Mesodermal cell (in vitro differentiated cells): ENCODE data around the gene SMOC2.

Experiments
- H3K27ac ChIP-seq: 2 replicates; pipeline ENCODE4 v1.7.0; 2013; ENCODE audit warnings: mild to moderate bottlenecking, low read depth, low read length, moderate library complexity; ENCODE audit not compliant: severe bottlenecking
- H3K36me3 ChIP-seq: 2 replicates; pipeline ENCODE4 v1.7.1; 2013; ENCODE audit warnings: mild to moderate bottlenecking, low read length, moderate library complexity; ENCODE audit not compliant: control insufficient read depth, insufficient read depth
- H3K4me1 ChIP-seq: one replicate; pipeline ENCODE4 v1.7.1; 2013; ENCODE audit warnings: mild to moderate bottlenecking, low read length; ENCODE audit not compliant: insufficient read depth, control insufficient read depth, poor library complexity, severe bottlenecking
- H3K4me3 ChIP-seq: 2 replicates; pipeline ENCODE4 v1.7.0; 2013; ENCODE audit warnings: low read length, control low read depth, mild to moderate bottlenecking; ENCODE audit not compliant: insufficient read depth, poor library complexity, severe bottlenecking; ENCODE audit errors: extremely low read depth
- H3K9me3 ChIP-seq: 2 replicates; pipeline ENCODE4 v1.7.1; 2013; ENCODE audit warnings: mild to moderate bottlenecking, low read length, moderate library complexity; ENCODE audit not compliant: control insufficient read depth
- WGBS, 2 experiments: methylation state at CpG; one replicate each; pipeline ENCODE4 v1.1.5; 2013; ENCODE audit warnings: missing lambda C conversion rate in 2 of 2; ENCODE audit not compliant: insufficient coverage in 2 of 2; 5-methylcytosine and 5-hydroxymethylcytosine counted together

The SMOC2 gene

DNA sequence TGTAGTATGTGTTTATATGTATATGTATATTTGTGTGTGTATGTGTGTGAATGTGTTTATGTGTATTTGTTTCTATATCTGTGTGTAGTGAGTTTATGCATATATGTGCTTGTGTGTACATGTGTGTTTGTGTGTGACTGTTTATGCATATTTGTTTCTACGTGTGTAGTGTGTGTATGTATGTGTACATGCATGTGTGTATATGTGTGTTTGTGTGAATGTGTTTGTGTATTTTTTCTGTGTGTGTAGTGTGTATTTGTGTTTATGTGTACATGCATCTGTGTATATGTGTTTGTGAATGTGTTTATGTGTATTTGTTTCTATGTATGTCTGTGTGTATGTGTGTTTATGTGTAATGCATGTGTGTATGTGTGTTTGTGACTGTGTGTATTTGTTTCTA is 12.1 kb upstream of the SMOC2 start:
- Histone ChIP-seq H3K4me3 (no peak overlapping the region), H3K4me1 (no peaks in the 10 kb centered on the region), H3K9me3 (no peaks in the 10 kb centered on the region), H3K36me3 (no peaks in the 10 kb centered on the region), H3K27ac (no peak overlapping the region)
- 63 to 90% methylated on average over 1 of the region's 1 CpG for WGBS, 2 experiments

DNA sequence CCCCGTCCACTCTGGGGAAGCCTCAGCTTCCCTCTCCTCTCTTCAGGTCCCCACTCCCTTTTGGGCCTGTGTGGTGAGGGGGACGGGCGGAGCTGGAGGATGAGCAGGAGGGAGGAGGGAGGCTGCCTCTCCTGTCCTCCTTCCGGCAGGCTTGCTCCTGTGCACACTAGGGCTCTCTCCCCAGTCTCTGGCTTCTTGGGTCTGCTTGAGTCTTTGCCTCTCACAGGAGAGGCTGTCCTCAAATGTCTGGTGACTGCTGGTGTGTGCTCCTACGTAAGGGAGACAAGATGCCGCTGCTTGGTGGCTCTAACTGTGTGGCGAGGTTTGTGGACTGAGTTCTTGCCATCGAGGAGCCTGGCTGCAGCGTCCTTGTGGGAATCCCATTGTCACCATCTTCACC is 8.8 kb upstream of the SMOC2 start:
- Histone ChIP-seq H3K27ac (no peak overlapping the region), H3K36me3 (no peaks in the 10 kb centered on the region), H3K9me3 (no peaks in the 10 kb centered on the region), H3K4me3 (no peak overlapping the region), H3K4me1 (no peaks in the 10 kb centered on the region)
- WGBS, 2 experiments, result 88 to 89% methylated on average over 5 of the region's 9 CpGs

DNA sequence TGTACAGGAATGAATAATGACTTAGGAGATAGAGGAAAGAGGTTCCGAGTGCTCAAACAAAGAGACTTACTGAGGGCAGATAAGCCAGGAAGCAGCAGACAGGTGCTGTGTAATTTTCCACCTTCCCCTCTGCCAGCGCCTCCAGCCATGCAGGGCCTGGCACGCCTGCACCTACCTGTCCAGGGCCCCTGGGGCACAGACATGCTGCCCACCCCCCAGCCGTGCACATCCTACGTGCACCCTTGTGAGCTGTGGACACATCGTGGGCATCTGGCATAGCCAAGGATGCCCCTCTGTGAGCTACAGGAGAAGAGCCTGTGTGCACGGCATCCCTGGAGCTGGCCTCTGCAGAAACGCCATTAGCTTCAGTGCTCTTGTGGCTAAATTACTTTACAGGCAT is 7.1 kb upstream of the SMOC2 start:
- Histone ChIP-seq H3K36me3 (no peaks in the 10 kb centered on the region), H3K27ac (no peak overlapping the region), H3K4me3 (no peak overlapping the region), H3K9me3 (no peaks in the 10 kb centered on the region), H3K4me1 (no peaks in the 10 kb centered on the region)
- WGBS, 2 experiments, result 88 to 96% methylated on average over 6 to 8 of the region's 8 CpGs

DNA sequence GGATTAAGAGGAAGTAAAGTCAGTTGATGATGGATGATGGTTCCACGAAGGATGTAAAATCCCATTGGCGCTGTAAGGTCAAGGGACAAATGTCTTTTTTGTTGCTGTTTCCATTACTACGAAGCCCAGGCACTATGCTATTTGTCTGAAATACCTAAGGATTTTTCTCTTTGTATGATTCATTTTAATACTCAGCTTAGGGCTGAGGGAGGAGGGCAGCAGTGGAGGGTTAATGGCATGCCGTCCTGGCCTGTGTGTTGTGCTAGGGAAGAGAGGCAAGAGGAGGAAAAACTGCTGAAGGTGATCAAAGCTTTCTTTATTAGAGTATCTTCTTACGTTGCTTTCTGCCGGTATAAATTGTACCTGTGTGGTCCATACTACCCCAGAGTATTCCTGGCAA is 6.5 kb upstream of the SMOC2 start:
- Histone ChIP-seq H3K27ac (no peak overlapping the region), H3K36me3 (no peaks in the 10 kb centered on the region)
- WGBS, 2 experiments, result 79 to 92% methylated on average over 4 of the region's 6 CpGs

DNA sequence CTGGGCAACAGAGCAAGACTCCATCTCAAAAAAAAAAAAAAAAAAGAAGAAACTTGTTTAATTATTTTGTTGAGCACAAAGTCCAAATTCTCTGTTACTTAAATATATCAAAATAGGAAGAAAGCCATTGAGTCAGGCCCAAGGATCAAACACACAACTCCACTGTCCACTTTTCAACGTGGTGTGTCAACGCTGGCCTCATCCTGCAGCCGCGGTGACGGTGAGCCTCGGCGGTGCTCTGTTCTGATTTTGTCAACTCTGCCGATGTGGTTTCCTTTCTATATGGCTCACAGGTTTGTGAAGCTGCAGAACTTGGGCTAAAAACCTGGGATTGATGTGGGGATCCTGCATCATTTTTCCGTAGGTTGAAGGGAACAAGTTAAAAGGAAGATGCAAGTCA is 3.2 kb upstream of the SMOC2 start:
- Histone ChIP-seq H3K4me3 (no peak overlapping the region), H3K27ac (no peak overlapping the region), H3K4me1 (peaks cover 12% of the 10 kb centered on the region), H3K9me3 (no peaks in the 10 kb centered on the region), H3K36me3 (no peaks in the 10 kb centered on the region)
- 71 to 96% methylated on average over 2 to 9 of the region's 9 CpGs for WGBS, 2 experiments

More for the DNA sequence above, 6.5 kb upstream of the SMOC2 start:
- no peaks in the 10 kb centered on the region for H3K4me1 ChIP-seq
- H3K9me3 ChIP-seq, result no peaks in the 10 kb centered on the region
- no peak overlapping the region for H3K4me3 ChIP-seq

DNA sequence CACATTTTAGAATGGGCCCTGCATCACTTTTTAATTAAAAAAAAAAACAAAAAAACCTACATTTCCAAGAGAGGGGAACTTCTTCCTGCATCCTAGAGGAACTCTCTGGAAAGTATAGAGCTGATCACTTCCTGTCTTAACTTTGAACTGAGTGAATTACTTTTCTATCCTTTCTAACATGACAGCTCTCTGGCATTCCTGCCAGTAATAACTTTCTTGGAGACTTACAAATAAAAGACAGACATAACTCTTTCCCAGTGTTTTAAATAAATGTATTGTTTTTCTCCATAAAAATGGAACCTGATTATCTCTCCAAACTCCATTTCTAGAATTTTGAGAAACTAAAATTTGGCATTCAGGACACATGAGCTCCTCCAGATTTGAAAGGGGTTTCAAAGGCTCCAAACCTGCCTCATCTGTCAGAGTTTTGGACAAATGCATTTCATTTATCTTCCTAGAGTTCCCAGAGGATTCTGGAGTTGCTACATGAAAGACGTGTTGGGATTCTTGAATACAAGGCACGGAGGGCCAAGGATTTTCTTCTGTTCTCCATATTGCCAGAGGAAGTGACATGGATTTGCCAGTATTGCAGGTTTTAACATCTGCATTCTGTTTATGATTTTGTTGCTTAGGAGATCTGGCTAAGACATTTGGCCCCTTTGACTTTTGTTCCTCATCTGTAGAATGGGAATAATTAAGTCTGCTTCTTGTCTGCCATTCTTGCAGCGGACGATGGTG is 2.0 kb upstream of the SMOC2 start:
- H3K4me3 ChIP-seq, result no peak overlapping the region
- H3K9me3 ChIP-seq, result no peaks in the 10 kb centered on the region
- peaks cover 12% of the 10 kb centered on the region for H3K4me1 ChIP-seq
- H3K36me3 ChIP-seq, result no peaks in the 10 kb centered on the region
- H3K27ac ChIP-seq, result no peak overlapping the region
- WGBS, 2 experiments, result 80% methylated on average over 4 of the region's 4 CpGs

DNA sequence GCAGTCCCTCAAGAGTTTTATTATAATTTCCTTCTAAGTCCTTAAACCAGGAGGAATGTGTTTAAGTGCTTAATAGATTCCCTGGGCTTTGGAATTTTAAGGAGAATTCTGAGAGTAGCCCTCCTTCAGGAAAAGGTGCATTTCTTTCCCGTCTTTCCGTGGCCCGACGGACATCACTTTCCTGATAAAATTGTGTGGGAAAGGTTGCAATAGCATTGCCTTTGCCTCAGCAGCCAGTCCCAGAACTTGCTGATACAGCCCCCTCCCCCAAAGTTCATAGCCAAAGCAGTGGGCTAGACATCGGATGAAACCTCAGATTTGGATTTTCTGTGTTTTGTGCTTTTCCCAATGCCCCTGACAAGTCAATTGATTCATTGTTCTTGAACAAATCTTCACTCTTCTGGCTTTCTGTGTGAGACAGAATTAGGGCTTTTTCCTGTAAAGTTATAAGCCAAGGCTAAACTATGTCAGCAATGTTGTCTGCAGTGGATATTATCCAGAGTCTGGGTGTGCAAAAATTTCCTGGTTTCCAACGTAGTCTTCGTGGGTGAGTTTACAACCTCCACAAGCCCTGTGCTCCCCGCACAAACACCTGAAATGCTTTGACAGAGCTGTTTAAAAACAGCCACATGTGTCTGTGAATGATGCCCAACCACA is 1.1 kb upstream of the SMOC2 start:
- Histone ChIP-seq H3K36me3 (no peaks in the 10 kb centered on the region), H3K4me1 (peaks cover 12% of the 10 kb centered on the region), H3K27ac (no peak overlapping the region), H3K9me3 (no peaks in the 10 kb centered on the region), H3K4me3 (no peak overlapping the region)
- 52 to 69% methylated on average over 4 to 5 of the region's 8 CpGs for WGBS, 2 experiments

DNA sequence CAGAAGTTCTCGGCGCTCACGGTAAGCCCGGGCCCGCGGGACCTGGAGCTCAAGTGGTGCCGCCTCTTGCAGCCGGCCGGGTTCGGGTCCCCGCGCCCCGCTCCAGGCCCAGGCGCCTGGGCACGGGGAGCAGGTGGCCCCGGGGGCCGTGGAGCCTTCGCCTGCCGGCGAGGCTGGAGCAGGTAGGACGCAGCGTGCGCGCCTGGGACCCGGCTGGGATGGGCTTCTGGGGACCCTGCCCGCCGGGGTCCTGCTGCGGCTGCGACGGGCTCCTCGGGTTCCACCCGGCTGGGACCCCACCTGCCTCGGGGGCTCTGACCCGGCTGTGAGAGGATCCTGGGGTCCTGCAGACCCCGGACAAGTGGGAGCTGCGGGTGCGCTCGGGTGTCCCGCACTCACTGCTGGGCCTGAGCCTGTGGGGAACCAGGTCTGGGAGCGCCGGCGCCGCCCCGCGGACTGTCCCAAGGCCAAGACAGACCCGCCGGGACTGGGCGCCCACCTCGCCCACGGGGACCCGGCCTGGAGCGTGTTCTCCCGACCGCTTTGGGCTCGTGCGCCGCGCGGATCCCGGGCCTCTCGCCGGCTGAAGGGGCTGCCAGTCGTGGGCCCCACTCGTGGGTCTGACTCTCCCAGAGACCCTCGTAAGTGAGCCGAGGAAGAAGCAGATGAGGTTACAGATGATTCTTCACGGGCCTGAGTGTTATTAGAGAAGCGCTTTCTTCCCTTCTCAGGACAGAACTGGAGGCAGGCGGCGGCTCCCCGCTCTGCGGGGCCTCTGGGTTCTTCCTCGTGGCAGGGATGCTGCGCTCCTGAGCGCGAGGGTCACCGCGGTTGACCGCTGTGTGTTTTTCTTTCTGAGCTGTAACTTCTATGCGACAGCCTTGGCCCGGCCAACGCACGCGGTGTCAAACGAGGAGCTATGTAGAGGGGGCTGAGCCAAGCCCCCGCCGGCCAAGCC is 729 bp downstream of the SMOC2 start:
- Histone ChIP-seq H3K27ac (no peak overlapping the region), H3K9me3 (no peaks in the 10 kb centered on the region), H3K36me3 (no peaks in the 10 kb centered on the region), H3K4me1 (peaks cover 12% of the 10 kb centered on the region), H3K4me3 (peak overlapping the region; percentile 32)
- WGBS, 2 experiments, result 0 to 2% methylated on average over 71 to 80 of the region's 87 CpGs

DNA sequence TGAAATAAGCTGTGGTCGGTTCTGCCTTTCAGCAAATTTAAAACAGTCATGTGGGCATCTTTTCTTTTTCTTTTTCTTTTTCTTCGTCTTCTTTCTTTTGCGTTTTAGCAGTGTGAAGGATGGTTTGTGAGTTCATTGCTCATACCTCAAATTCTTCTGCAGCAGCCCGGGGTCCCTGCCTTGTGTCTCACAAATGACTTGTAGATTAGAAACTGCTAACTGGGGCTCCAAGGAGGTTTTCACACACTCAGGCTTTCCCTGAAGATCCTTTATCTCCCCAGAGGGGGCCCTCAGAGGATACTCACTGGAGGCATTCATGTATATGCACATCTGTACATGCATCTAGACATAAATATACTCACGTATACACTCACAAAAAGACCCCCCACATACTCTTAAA is 1.7 kb downstream of the SMOC2 start:
- H3K4me3 ChIP-seq, result no peak overlapping the region
- H3K27ac ChIP-seq, result no peak overlapping the region

DNA sequence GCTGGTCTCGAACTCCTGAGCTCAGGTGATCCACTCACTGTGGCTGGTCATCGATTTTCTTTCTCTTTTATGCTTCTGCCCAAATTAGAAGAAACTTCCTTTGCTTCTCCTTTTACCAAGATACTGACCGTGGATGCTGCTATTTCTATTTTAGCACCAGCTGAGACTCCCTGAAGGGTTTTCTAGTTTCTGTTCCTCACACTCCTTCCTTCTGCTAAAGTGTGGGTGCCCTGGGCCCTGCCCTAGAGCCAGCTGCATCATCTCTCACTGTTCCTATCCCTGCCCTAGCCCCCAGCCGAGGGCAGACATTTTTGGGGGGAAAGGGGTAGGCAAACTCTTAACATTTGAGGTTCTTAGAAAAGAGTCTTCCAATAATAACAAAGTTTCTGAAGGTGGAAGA is 6.3 kb downstream of the SMOC2 start:
- 74 to 83% methylated on average over 2 to 3 of the region's 4 CpGs for WGBS, 2 experiments
- Histone ChIP-seq H3K27ac (no peak overlapping the region), H3K4me3 (no peak overlapping the region)

More for the DNA sequence above, 1.7 kb downstream of the SMOC2 start:
- 40% methylated on average over 1 of the region's 5 CpGs; no CpG with 5 or more reads in 1 of the 2 experiments for WGBS, 2 experiments
- Histone ChIP-seq H3K9me3 (no peaks in the 10 kb centered on the region), H3K36me3 (no peaks in the 10 kb centered on the region), H3K4me1 (peaks cover 12% of the 10 kb centered on the region)

More for the DNA sequence above, 6.3 kb downstream of the SMOC2 start:
- Histone ChIP-seq H3K4me1 (peaks cover 3% of the 10 kb centered on the region), H3K36me3 (no peaks in the 10 kb centered on the region), H3K9me3 (no peaks in the 10 kb centered on the region)
